ENCODE measurements around the gene EQTN. TPM values are rescaled to one million over a fixed set of nuclear protein-coding genes. Genes with fewer than 3 reads are reported as not detected.
"Not testable (repeated sequence)": the region's sequence is repeated elsewhere in the genome, so short reads cannot be mapped to it uniquely, and the experiment has no call there.

The EQTN gene
- total and polyA plus RNA-seq, 4 donors, result 0.08 to 0.14 TPM; not detected in 2

- no peak for TF ChIP-seq CTCF (IDR thresholded peaks at IDR 0.05; ENCODE audit: low read depth, low read length, missing input control)
Measured at GRCh38 chr9:27248702-27249101, 48.2 kb downstream of the EQTN start (continued).

- H3K9me3 ChIP-seq (ENCODE audit: control insufficient read depth in 4 of 4, low read length in 3 of 4), result no peaks in the 10 kb centered on the region
- 4% methylated on average over 2 of the region's 2 CpGs for WGBS
- DNase-seq (ENCODE audit: low spot score), result no peak
- no peaks in the 10 kb centered on the region for H3K36me3 ChIP-seq (ENCODE audit: control insufficient read depth in 4 of 4, insufficient read depth in 3 of 4, low read depth in 1 of 4, low read length in 3 of 4)
- no peak overlapping the region for H3K27ac ChIP-seq (ENCODE audit: low read depth in 1 of 2, low read length in 2 of 2)
- no peaks in the 10 kb centered on the region for H3K4me1 ChIP-seq (ENCODE audit: control insufficient read depth in 4 of 4, insufficient read depth in 4 of 4, low read length in 3 of 4)
- no peak overlapping the region for H3K4me3 ChIP-seq (ENCODE audit: low read depth in 1 of 3, low read length in 3 of 3)
- H3K27me3 ChIP-seq (ENCODE audit: control insufficient read depth in 4 of 4, insufficient read depth in 4 of 4, low read length in 3 of 4), result peaks cover 0 to 2% (median 0%) of the 10 kb centered on the region in 4 donors
- TF ChIP-seq ZBTB33 (IDR thresholded peaks at IDR 0.05) (no peak), CTCF (IDR thresholded peaks at IDR 0.05; ENCODE audit: low read depth, low read length, missing input control) (peak; percentile 45), RAD21 (IDR thresholded peaks at IDR 0.05) (peak; percentile 55 to 72), FOXA1 (IDR thresholded peaks at IDR 0.05) (no peak), HNF4G (IDR thresholded peaks at IDR 0.05) (no peak)
- H3K9ac ChIP-seq (ENCODE audit: low read depth in 1 of 2, low read length in 2 of 2), result no peak overlapping the region
Measured at GRCh38 chr9:27247756-27248155, 49.2 kb downstream of the EQTN start.

- not testable (repeated sequence) for DNase-seq (ENCODE audit: low spot score); H3K9me3 ChIP-seq (ENCODE audit: control insufficient read depth in 4 of 4, low read length in 3 of 4); H3K9ac ChIP-seq (ENCODE audit: low read depth in 1 of 2, low read length in 2 of 2); H3K4me3 ChIP-seq (ENCODE audit: low read depth in 1 of 3, low read length in 3 of 3); H3K27me3 ChIP-seq (ENCODE audit: control insufficient read depth in 4 of 4, insufficient read depth in 4 of 4, low read length in 3 of 4); H3K36me3 ChIP-seq (ENCODE audit: control insufficient read depth in 4 of 4, insufficient read depth in 3 of 4, low read depth in 1 of 4, low read length in 3 of 4); H3K4me1 ChIP-seq (ENCODE audit: control insufficient read depth in 4 of 4, insufficient read depth in 4 of 4, low read length in 3 of 4); H3K27ac ChIP-seq (ENCODE audit: low read depth in 1 of 2, low read length in 2 of 2)
- 79% methylated on average over 12 of the region's 12 CpGs for WGBS
Measured at GRCh38 chr9:27239648-27240047, 57.3 kb downstream of the EQTN start.

Other genes with a start within 250 kb of the EQTN start
- gene TEK, start 187.9 kb downstream of the EQTN start, total RNA-seq, result 10 to 100 TPM; 11.7 to 13.8 TPM
- 1 to 10 TPM; 2.9 to 5.2 TPM for gene TEK, start 187.9 kb downstream of the EQTN start, polyA plus RNA-seq
- not detected for gene IFNK, start 227.1 kb upstream of the EQTN start, total RNA-seq
- not detected for gene IFNK, start 227.1 kb upstream of the EQTN start, polyA plus RNA-seq
- 1 to 10 TPM in 1 of 2 donors, under 1 TPM in 1; 0.79 to 1.1 TPM for gene MOB3B, start 232.7 kb upstream of the EQTN start, total RNA-seq
- gene MOB3B, start 232.7 kb upstream of the EQTN start, polyA plus RNA-seq, result under 1 TPM; 0.36 to 0.72 TPM